ENCODE measurements around the gene NAPA. TPM values are rescaled to one million over a fixed set of nuclear protein-coding genes. Genes with fewer than 3 reads are reported as not detected.

NAPA gene
- total and polyA plus RNA-seq, 10 donors: 51.3 to 171 (median 89.8) TPM

GRCh38 chr19:47510516-47511127 lies 4.2 kb downstream of the NAPA start:
- Histone ChIP-seq H3K27me3 (replicated peaks in 1 of 7) (no peaks in the 10 kb centered on the region), H3K4me1 (peaks cover 45 to 86% (median 78%) of the 10 kb centered on the region in 6 donors), H3K9me3 (no peaks in the 10 kb centered on the region), H3K36me3 (peaks cover 0 to 54% (median 5%) of the 10 kb centered on the region in 6 donors), H3K4me3 (no peak overlapping the region), H3K27ac (peak overlapping the region in 6 of 8 donors; percentile 41 to 98 (median 82))
- TF ChIP-seq CTCF (IDR thresholded peaks at IDR 0.05 in 8 of 11, conservative IDR thresholded peaks at IDR 0.05 in 3 of 11) (no peak), POLR2AphosphoS5 (IDR thresholded peaks at IDR 0.05) (no peak), POLR2A (IDR thresholded peaks at IDR 0.05) (no peak)
- intact Hi-C loops (cut with DNase I; ENCODE audit: low total_unique reads): no loop called here
- no peak for DNase-seq
- 65 to 80% (median 75%) methylated on average over 11 to 12 of the region's 12 CpGs for WGBS, 5 donors

GRCh38 chr19:47509973-47510372 lies 4.9 kb downstream of the NAPA start:
- 63 to 83% (median 76%) methylated on average over 5 to 8 of the region's 8 CpGs for WGBS, 5 donors
- DNase-seq: no peak
- Histone ChIP-seq H3K27me3 (replicated peaks in 1 of 7) (no peaks in the 10 kb centered on the region), H3K9me3 (no peaks in the 10 kb centered on the region), H3K27ac (peak overlapping the region in 4 of 8 donors; percentile 7 to 95 (median 82)), H3K4me1 (peaks cover 45 to 90% (median 76%) of the 10 kb centered on the region in 6 donors), H3K36me3 (peaks cover 0 to 60% (median 5%) of the 10 kb centered on the region in 6 donors), H3K4me3 (no peak overlapping the region)
- intact Hi-C loops (cut with DNase I; ENCODE audit: low total_unique reads): no loop called here
- no peak for TF ChIP-seq POLR2A (IDR thresholded peaks at IDR 0.05)
- TF ChIP-seq POLR2AphosphoS5 (IDR thresholded peaks at IDR 0.05): no peak
- no peak for TF ChIP-seq CTCF (IDR thresholded peaks at IDR 0.05 in 8 of 11, conservative IDR thresholded peaks at IDR 0.05 in 3 of 11)

- Histone ChIP-seq H3K9me3 (no peaks in the 10 kb centered on the region), H3K36me3 (peaks cover 0 to 63% (median 5%) of the 10 kb centered on the region in 6 donors), H3K4me3 (no peak overlapping the region), H3K27me3 (replicated peaks in 1 of 7) (no peaks in the 10 kb centered on the region), H3K4me1 (peaks cover 45 to 91% (median 75%) of the 10 kb centered on the region in 6 donors), H3K27ac (peak overlapping the region in 3 of 8 donors; percentile 7 to 93 (median 70))
- WGBS, 5 donors: 84 to 92% (median 92%) methylated on average over 20 of the region's 20 CpGs
- intact Hi-C loops (cut with DNase I; ENCODE audit: low total_unique reads): no loop called here
- TF ChIP-seq POLR2A (IDR thresholded peaks at IDR 0.05) (no peak), POLR2AphosphoS5 (IDR thresholded peaks at IDR 0.05) (no peak)
- DNase-seq: no peak
Measured at GRCh38 chr19:47509170-47509847, 5.6 kb downstream of the NAPA start.

- no peak for DNase-seq
- H3K36me3 ChIP-seq: peaks cover 0 to 69% (median 9%) of the 10 kb centered on the region in 6 donors
- no peaks in the 10 kb centered on the region for H3K9me3 ChIP-seq
- H3K4me1 ChIP-seq: peaks cover 44 to 85% (median 69%) of the 10 kb centered on the region in 6 donors
- WGBS, 5 donors: 92 to 100% (median 98%) methylated on average over 5 of the region's 5 CpGs
- intact Hi-C loops (cut with DNase I; ENCODE audit: low total_unique reads): no loop called here
- no peak overlapping the region for H3K4me3 ChIP-seq
- no peaks in the 10 kb centered on the region for H3K27me3 ChIP-seq (replicated peaks in 1 of 7)
- TF ChIP-seq CTCF (IDR thresholded peaks at IDR 0.05 in 8 of 11, conservative IDR thresholded peaks at IDR 0.05 in 3 of 11) (no peak), POLR2A (IDR thresholded peaks at IDR 0.05) (no peak), POLR2AphosphoS5 (IDR thresholded peaks at IDR 0.05) (no peak)
- no peak overlapping the region for H3K27ac ChIP-seq
Measured at GRCh38 chr19:47508721-47509120, 6.1 kb downstream of the NAPA start.

All from spleen (tissue), 11 donors.